H9 (cell line): ENCODE measurements around the gene EPS8. TPM values are rescaled to one million over a fixed set of nuclear protein-coding genes. Genes with fewer than 3 reads are reported as not detected.

Experiments used
- DNase-seq: peaks from one replicate; pipeline ENCODE4 v3.0.0-alpha.2; 2017
- H2AFZ ChIP-seq: one replicate; pipeline ENCODE4 v1.6.1; 2013; ENCODE audit warnings: mild to moderate bottlenecking, low read length, control low read depth, moderate library complexity
- H2AK5ac ChIP-seq: 2 replicates; pipeline ENCODE4 v1.6.1; 2013; ENCODE audit warnings: low read length, control low read depth, mixed read lengths; ENCODE audit not compliant: insufficient read length
- H2BK120ac ChIP-seq: one replicate; pipeline ENCODE4 v1.6.1; 2013; ENCODE audit warnings: low read depth, mild to moderate bottlenecking, low read length, control low read depth, inconsistent platforms; ENCODE audit not compliant: poor library complexity, severe bottlenecking
- H2BK12ac ChIP-seq: 2 replicates; pipeline ENCODE4 v1.6.1; 2013; ENCODE audit warnings: low read length, control low read depth, mixed read lengths, low read depth; ENCODE audit not compliant: insufficient read length
- H2BK15ac ChIP-seq: 2 replicates; pipeline ENCODE4 v1.6.1; 2013; ENCODE audit warnings: low read depth, low read length, control low read depth
- H2BK20ac ChIP-seq: one replicate; pipeline ENCODE4 v1.6.1; 2013; ENCODE audit warnings: low read depth, mild to moderate bottlenecking, low read length, control low read depth, inconsistent platforms; ENCODE audit not compliant: poor library complexity, severe bottlenecking
- H2BK5ac ChIP-seq: 2 replicates; pipeline ENCODE4 v1.6.1; 2013; ENCODE audit warnings: low read length, control low read depth, mixed read lengths; ENCODE audit not compliant: insufficient read length
- H3K14ac ChIP-seq: 2 replicates; pipeline ENCODE4 v1.6.1; 2013; ENCODE audit warnings: low read length, control low read depth; ENCODE audit not compliant: insufficient read depth
- H3K18ac ChIP-seq: 2 replicates; pipeline ENCODE4 v1.6.1; 2013; ENCODE audit warnings: low read depth, mild to moderate bottlenecking, mixed read lengths, low read length, control low read depth; ENCODE audit not compliant: insufficient read length
- H3K23ac ChIP-seq: 2 replicates; pipeline ENCODE4 v1.6.1; 2013; ENCODE audit warnings: low read length, control low read depth, mixed read lengths, low read depth; ENCODE audit not compliant: insufficient read length
- H3K23me2 ChIP-seq: 2 replicates; pipeline ENCODE4 v1.6.1; 2013; ENCODE audit warnings: low read depth, mild to moderate bottlenecking, mixed read lengths, low read length, control low read depth; ENCODE audit not compliant: insufficient read length, poor library complexity, severe bottlenecking
- H3K27ac ChIP-seq: 2 replicates; pipeline ENCODE4 v1.5.1; 2013; ENCODE audit warnings: low read length, control low read depth, mixed read lengths, low read depth; ENCODE audit not compliant: insufficient read length
- H3K27me3 ChIP-seq: 2 replicates; pipeline ENCODE4 v1.6.1; 2013; ENCODE audit warnings: low read length, control low read depth, inconsistent platforms; ENCODE audit not compliant: insufficient read depth
- H3K4ac ChIP-seq: 2 replicates; pipeline ENCODE4 v1.6.1; 2013; ENCODE audit warnings: low read depth, mild to moderate bottlenecking, control low read depth, inconsistent platforms, low read length, moderate library complexity
- H3K4me1 ChIP-seq: 2 replicates; pipeline ENCODE4 v1.6.1; 2013; ENCODE audit warnings: low read length, control low read depth, inconsistent platforms; ENCODE audit not compliant: insufficient read depth
- H3K4me2 ChIP-seq: 2 replicates; pipeline ENCODE4 v1.6.1; 2013; ENCODE audit warnings: low read length, control low read depth, mixed read lengths; ENCODE audit not compliant: insufficient read length, insufficient read depth
- H3K56ac ChIP-seq: 2 replicates; pipeline ENCODE4 v1.6.1; 2013; ENCODE audit warnings: low read depth, mild to moderate bottlenecking, mixed read lengths, low read length, control low read depth; ENCODE audit not compliant: insufficient read length
- H3K79me1 ChIP-seq: 2 replicates; pipeline ENCODE4 v1.6.1; 2013; ENCODE audit warnings: low read depth, mild to moderate bottlenecking, moderate library complexity, low read length, control low read depth, inconsistent platforms; ENCODE audit not compliant: insufficient read depth, poor library complexity, severe bottlenecking
- H3K79me2 ChIP-seq: 2 replicates; pipeline ENCODE4 v1.6.1; 2013; ENCODE audit warnings: low read length, control low read depth, inconsistent platforms; ENCODE audit not compliant: insufficient read depth
- H3K9ac ChIP-seq: 2 replicates; pipeline ENCODE4 v1.6.1; 2013; ENCODE audit warnings: low read length, control low read depth, mixed read lengths; ENCODE audit not compliant: insufficient read length; ENCODE audit errors: extremely low read depth
- H3K9me3 ChIP-seq: one replicate; pipeline ENCODE4 v1.6.1; 2013; ENCODE audit warnings: low read depth, low read length, inconsistent platforms; ENCODE audit not compliant: control insufficient read depth
- H3T11ph ChIP-seq: one replicate; pipeline ENCODE4 v1.6.1; 2013; ENCODE audit warnings: mild to moderate bottlenecking, low read length, control low read depth, inconsistent platforms
- H4K20me1 ChIP-seq: one replicate; pipeline ENCODE4 v1.6.1; 2013; ENCODE audit not compliant: control insufficient read depth, insufficient read length, insufficient read depth
- H4K5ac ChIP-seq: 2 replicates; pipeline ENCODE4 v1.6.1; 2013; ENCODE audit warnings: low read depth, mild to moderate bottlenecking, mixed read lengths, low read length, control low read depth; ENCODE audit not compliant: insufficient read length
- H4K8ac ChIP-seq: replicated peaks from 2 replicates; pipeline ENCODE4 v1.6.1; 2013; ENCODE audit warnings: low read length, control low read depth, mixed read lengths, low read depth; ENCODE audit not compliant: insufficient read length
- H4K91ac ChIP-seq: 2 replicates; pipeline ENCODE4 v1.6.1; 2013; ENCODE audit warnings: low read depth, mild to moderate bottlenecking, moderate library complexity, mixed read lengths, low read length, control low read depth; ENCODE audit not compliant: insufficient read length
- H3K27ac Mint-ChIP-seq, 3 experiments: 2 replicates in 2 of 3; 3 replicates in 1 of 3; pipeline ENCODE4 v1.8.0; 2020 to 2021; ENCODE audit warnings: mixed read lengths in 3 of 3, mild to moderate bottlenecking in 1 of 3, moderate library complexity in 1 of 3
- H3K27me3 Mint-ChIP-seq: 2 replicates; pipeline ENCODE4 v1.8.0; 2021; ENCODE audit warnings: low read depth, mild to moderate bottlenecking, moderate library complexity, mixed read lengths
- H3K36me3 Mint-ChIP-seq, 3 experiments: 2 replicates in 2 of 3; 3 replicates in 1 of 3; pipeline ENCODE4 v1.8.0; 2020 to 2021; ENCODE audit warnings: low read depth in 3 of 3, mixed read lengths in 3 of 3; ENCODE audit not compliant: insufficient read depth in 1 of 3
- H3K4me1 Mint-ChIP-seq, 2 experiments: 2 replicates each; pipeline ENCODE4 v1.8.0; 2020; ENCODE audit warnings: mixed read lengths in 2 of 2
- H3K4me3 Mint-ChIP-seq, 2 experiments: 2 replicates in 1 of 2; 3 replicates in 1 of 2; pipeline ENCODE4 v1.8.0; 2020 to 2021; ENCODE audit warnings: mild to moderate bottlenecking in 2 of 2, mixed read lengths in 2 of 2, moderate library complexity in 1 of 2
- H3K9me3 Mint-ChIP-seq, 2 experiments: 2 replicates in 1 of 2; 3 replicates in 1 of 2; pipeline ENCODE4 v1.8.0; 2020; ENCODE audit warnings: mild to moderate bottlenecking in 2 of 2, mixed read lengths in 2 of 2, moderate library complexity in 1 of 2
- WGBS: extraction: QIAGEN DNeasy Blood & Tissue Kit; methylation state at CpG from one replicate; pipeline ENCODE4 v1.1.7; 2013; ENCODE audit warnings: missing lambda C conversion rate, low lambda C conversion rate, mixed read lengths; ENCODE audit not compliant: insufficient read length; ENCODE audit errors: extremely low coverage; 5-methylcytosine and 5-hydroxymethylcytosine counted together
- total RNA-seq: library from RNA; stranded (reverse); gene quantifications from 2 replicates; pipeline ENCODE4 v1.2.1, GENCODE V29; 2021
- TF ChIP-seq, protein P1 (sequence below): fragments of 200-600 bp; sonication (generic); conservative IDR thresholded peaks from 3 replicates; pipeline ENCODE4 v1.8.0; 2021; ENCODE audit warnings: antibody characterized with exemption, mild to moderate bottlenecking

Gene EPS8
- total RNA-seq, 1 experiment from 2014 or later: 2.2 TPM

DNA sequence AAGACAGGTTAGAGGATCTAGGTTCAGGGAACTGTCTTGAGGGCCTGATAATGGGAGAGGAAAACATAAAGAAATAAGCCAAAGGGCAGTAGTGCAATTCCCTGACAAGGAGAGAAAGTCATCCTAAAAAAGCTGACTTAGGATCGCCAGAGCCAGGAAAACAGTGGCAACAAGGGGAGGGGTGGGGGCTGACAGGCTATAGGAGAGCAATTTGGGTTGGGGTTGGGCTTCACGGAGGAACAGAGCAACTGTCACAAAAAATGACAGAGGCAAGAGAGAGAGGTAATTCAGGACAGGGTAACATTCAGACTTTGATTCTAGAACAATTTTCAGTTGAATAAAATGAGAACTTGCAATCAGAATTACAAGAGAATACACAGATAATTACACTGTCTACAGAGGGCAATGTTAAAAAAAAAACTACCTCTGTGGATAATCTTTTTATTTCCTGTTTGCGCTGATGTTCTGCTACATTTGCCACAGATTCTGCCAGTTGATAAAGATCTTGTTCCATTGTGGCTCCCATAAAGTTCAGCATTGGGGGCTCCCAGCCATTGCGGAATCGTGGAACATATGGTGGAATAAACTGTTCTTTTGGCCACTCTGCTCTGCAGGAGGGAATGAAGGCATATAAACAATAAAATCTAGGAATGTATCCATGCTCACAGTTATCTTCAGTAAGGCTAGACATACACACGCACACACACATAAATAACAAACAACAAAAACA lies 138.6 kb downstream of the EPS8 start:
- TF ChIP-seq, protein P1, sequence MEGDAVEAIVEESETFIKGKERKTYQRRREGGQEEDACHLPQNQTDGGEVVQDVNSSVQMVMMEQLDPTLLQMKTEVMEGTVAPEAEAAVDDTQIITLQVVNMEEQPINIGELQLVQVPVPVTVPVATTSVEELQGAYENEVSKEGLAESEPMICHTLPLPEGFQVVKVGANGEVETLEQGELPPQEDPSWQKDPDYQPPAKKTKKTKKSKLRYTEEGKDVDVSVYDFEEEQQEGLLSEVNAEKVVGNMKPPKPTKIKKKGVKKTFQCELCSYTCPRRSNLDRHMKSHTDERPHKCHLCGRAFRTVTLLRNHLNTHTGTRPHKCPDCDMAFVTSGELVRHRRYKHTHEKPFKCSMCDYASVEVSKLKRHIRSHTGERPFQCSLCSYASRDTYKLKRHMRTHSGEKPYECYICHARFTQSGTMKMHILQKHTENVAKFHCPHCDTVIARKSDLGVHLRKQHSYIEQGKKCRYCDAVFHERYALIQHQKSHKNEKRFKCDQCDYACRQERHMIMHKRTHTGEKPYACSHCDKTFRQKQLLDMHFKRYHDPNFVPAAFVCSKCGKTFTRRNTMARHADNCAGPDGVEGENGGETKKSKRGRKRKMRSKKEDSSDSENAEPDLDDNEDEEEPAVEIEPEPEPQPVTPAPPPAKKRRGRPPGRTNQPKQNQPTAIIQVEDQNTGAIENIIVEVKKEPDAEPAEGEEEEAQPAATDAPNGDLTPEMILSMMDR: no peak
- no peak for DNase-seq
- Histone ChIP-seq H3K27me3 (no peaks in the 10 kb centered on the region), H2BK20ac (no peak overlapping the region), H3K4ac (no peak overlapping the region), H3K23ac (no peak overlapping the region), H3K9me3 (no peaks in the 10 kb centered on the region), H2BK5ac (no peak overlapping the region), H3K4me1 (no peaks in the 10 kb centered on the region), H2AK5ac (no peak overlapping the region), H2BK15ac (no peak overlapping the region), H3K9ac (no peak overlapping the region), H2AFZ (no peak overlapping the region), H4K8ac (no peak overlapping the region), H3K23me2 (no peaks in the 10 kb centered on the region), H3K56ac (no peak overlapping the region), H3K4me2 (no peak overlapping the region), H2BK12ac (no peak overlapping the region), H2BK120ac (no peak overlapping the region), H3K79me1 (no peaks in the 10 kb centered on the region), H3K18ac (no peak overlapping the region), H4K91ac (no peak overlapping the region), H3T11ph (no peak overlapping the region), H4K20me1 (no peaks in the 10 kb centered on the region), H3K79me2 (no peaks in the 10 kb centered on the region), H3K27ac (no peak overlapping the region), H4K5ac (no peak overlapping the region), H3K14ac (no peak overlapping the region)
- Mint-ChIP-seq H3K4me1 (peaks cover 8 to 11% of the 10 kb centered on the region in 2 experiments), H3K4me3 (no peak overlapping the region), H3K27me3 (no peaks in the 10 kb centered on the region), H3K9me3 (no peaks in the 10 kb centered on the region), H3K36me3 (no peaks in the 10 kb centered on the region; a peak in 1 of 7 replicates), H3K27ac (peak overlapping the region in 2 of 3 experiments; percentile 8 to 91; a peak in 5 of 7 replicates)
- WGBS: no CpG with 5 or more reads among the region's 6 CpGs
